Islet precursor cell (in vitro differentiated cells): ENCODE data around the gene UQCC5.

Experiments used
- DNase-seq: peaks from one replicate; pipeline ENCODE4 v3.0.0-alpha.2; 2018

UQCC5 gene

GRCh38 chr3:52504977-52505376 is 31.4 kb upstream of the UQCC5 start:
- no peak for DNase-seq

- DNase-seq, result no peak
Measured at GRCh38 chr3:52506266-52506966, 30.0 kb upstream of the UQCC5 start.

DNA sequence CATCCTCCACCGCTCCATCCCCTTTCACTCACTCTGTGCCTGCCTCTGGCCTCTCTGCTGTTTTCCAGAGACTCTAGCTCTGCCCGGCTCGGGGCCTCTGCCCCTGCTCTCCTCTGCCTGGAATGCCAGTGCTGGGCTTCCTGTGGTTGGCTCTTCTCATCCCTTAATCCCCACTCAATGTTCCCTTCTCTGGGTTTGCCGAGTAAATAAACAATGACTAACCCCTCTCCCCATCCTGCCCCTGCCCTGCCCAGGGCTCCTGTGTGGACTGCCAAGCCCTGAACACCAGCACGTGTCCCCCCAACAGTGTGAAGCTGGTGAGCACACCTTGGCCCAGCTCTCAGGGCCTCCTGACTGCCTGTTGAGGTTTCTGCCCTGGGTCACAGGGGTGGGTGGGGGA is 29.0 kb upstream of the UQCC5 start:
- DNase-seq, result no peak

DNA sequence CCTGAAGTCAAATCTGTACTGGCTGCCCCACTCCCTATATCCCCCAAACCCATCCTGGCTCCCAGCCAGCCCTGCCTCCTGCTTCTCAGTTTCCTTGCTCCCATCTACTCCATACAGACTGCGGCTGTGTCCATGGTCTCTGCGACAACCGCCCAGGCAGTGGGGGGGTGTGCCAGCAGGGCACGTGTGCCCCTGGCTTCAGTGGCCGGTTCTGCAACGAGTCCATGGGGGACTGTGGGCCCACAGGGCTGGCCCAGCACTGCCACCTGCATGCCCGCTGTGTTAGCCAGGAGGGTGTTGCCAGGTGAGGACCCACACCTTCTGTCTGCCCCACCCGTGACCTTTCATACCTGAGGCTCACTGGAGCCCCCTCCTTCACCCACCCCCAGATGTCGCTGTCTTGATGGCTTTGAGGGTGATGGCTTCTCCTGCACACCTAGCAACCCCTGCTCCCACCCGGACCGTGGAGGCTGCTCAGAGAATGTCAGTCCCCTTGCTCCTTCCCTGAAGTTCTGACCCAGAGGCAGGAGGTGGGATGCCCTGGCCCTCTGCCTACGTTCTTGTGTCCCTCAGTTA is 26.6 kb upstream of the UQCC5 start:
- DNase-seq, result no peak

GRCh38 chr3:52511509-52511908 is 24.9 kb upstream of the UQCC5 start:
- no peak for DNase-seq

- no peak for DNase-seq
Measured at GRCh38 chr3:52512105-52512504, 24.3 kb upstream of the UQCC5 start.

DNA sequence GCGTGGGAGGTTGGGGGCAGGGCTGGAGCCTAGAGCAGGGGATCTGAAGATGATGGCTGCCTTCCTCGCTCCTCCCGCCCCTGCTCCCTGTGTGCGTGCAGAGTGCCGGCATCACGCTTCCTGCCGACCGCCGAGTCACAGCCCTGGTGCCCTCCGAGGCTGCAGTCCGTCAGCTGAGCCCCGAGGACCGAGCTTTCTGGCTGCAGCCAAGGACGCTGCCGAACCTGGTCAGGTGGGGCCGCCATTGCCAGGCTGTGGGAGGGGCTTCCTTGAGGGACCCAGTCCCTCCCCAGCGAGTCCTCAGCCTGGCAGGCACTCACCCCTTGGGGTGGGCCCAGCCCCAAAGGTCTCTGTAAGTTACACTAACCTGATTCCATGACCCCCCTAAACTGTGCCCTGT is 23.7 kb upstream of the UQCC5 start:
- no peak for DNase-seq

DNA sequence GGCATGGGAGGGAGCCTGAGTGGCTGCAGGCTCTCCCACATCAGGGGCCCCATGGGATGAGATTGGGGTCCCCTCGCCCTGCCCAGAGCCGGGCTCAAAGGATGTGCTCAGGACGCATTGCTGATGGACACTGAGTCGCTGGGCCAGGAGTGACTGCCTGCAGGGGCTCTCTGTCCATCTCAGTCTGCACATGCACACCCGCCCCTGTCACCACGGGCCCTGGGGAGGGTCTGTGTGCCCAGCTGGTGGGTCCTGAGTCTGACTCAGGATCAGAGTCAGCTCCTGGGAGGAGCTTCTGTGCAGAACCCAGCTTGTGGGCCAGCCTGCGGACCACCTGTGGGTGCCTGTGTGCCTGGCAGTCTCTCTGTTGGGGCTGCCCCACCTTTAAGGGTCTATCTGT is 23.1 kb upstream of the UQCC5 start:
- no peak for DNase-seq

- no peak for DNase-seq
Measured at GRCh38 chr3:52514576-52514975, 21.8 kb upstream of the UQCC5 start.

GRCh38 chr3:52515192-52515591 is 21.2 kb upstream of the UQCC5 start:
- no peak for DNase-seq

GRCh38 chr3:52516509-52517195 is 19.8 kb upstream of the UQCC5 start:
- DNase-seq, result no peak

DNA sequence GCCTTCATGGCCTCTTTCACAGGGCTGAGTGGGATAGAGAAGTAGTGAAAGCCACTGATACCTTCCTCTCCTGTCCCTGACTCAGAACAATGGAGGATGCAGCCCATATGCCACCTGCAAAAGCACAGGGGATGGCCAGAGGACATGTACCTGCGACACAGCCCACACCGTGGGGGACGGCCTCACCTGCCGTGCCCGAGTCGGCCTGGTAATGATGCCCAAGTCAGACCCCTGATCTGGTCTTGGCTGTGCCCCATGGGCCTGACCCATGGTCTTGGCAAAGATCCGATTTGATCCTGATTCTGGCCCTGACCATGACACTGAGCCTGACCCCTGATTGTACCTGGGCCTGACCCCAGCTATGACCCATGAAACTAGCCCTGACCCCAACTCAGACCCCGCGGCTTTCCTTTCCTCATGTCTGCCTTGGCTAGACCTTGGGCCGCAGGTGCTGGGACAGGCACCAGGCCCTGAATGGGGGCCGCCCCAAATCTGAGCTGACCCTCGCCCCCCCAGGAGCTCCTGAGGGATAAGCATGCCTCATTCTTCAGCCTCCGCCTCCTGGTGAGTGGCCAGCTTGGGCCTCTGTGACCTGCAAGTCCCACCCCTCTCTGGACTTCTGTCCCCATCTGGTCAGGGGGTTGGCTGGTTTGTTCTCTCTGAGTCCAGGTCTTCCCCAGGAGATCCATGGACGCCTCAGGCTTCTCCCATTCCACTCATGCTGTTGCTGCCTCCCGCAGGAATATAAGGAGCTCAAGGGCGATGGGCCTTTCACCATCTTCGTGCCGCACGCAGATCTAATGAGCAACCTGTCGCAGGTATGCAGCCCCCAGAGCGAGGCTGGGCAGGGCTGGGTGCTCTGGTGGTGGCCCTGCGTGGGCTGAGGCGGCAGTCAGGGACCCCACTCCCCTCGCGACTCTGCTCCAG is 18.3 kb upstream of the UQCC5 start:
- DNase-seq, result no peak

GRCh38 chr3:52518723-52519444 is 17.5 kb upstream of the UQCC5 start:
- no peak for DNase-seq

- DNase-seq, result no peak
Measured at GRCh38 chr3:52519445-52520140, 16.8 kb upstream of the UQCC5 start.

DNA sequence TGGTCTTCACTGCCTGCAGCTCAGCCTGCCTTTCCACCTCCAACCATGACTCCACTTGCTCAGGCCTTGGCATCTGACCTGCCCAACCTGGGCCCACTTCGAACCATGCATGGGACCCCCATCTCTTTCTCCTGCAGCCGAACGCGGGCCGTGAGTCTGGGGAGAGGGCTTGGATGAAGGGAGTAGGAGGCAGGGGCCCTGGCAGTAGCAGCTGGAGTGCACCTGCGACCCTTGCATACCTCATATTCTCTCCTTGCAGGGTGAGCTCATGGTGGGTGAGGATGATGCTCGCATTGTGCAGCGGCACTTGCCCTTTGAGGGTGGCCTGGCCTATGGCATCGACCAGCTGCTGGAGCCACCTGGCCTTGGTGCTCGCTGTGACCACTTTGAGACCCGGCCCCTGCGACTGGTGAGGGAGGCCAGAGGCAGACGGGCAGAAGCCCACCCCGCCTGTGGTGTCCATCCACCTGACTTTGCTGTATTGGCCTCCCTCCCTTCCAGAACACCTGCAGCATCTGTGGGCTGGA is 16.2 kb upstream of the UQCC5 start:
- no peak for DNase-seq

DNA sequence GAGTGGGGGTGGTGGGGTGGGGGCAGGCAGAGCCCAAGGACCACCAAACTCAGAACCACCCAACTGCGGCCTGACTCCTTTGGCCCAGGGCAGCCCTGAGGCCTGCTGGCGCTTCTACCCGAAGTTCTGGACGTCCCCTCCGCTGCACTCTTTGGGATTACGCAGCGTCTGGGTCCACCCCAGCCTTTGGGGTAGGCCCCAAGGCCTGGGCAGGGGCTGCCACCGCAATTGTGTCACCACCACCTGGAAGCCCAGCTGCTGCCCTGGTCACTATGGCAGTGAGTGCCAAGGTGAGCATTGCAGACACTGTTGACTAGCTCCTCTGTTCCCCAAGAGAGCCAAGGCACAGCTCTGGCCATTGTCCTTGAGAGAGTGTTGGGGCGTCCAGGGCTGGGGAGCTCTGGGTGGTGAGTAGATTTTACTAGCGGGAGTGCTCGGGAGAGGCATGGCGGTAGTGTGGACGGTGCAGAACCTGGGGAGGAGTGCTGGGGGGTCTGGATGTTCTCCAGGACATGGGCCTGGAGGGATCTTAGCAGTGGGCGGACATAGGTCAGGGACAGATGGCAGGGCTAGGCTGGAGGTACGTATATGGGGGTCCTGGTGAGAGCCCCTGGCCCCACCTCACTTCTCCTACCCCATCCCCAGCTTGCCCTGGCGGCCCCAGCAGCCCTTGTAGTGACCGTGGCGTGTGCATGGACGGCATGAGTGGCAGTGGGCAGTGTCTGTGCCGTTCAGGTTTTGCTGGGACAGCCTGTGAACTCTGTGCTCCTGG is 15.5 kb upstream of the UQCC5 start:
- DNase-seq, result no peak

GRCh38 chr3:52521488-52521824 is 14.9 kb upstream of the UQCC5 start:
- no peak for DNase-seq

- DNase-seq, result no peak
Measured at GRCh38 chr3:52521881-52522650, 14.3 kb upstream of the UQCC5 start.

- no peak for DNase-seq
Measured at GRCh38 chr3:52522651-52523251, 13.7 kb upstream of the UQCC5 start.
